Lung (tissue), 12 donors: ENCODE measurements around the gene ERAP2. TPM values are rescaled to one million over a fixed set of nuclear protein-coding genes. Genes with fewer than 3 reads are reported as not detected.

Source experiments
- ATAC-seq: fragments of 200-7000 bp; cut with Tn5 transposase; one replicate; pipeline ENCODE4 v1.9.1; 2020; ENCODE audit warnings: moderate number of reproducible peaks; ENCODE audit not compliant: insufficient read depth, low FRiP score
- DNase-seq, 3 donors: peaks; one replicate each; pipeline ENCODE4 v3.0.0-alpha.2; 2013 to 2017
- H3K27ac ChIP-seq, 2 donors: one replicate each; pipeline ENCODE4 v1.5.1; 2013; ENCODE audit warnings: mild to moderate bottlenecking in 2 of 2, moderate library complexity in 2 of 2, control low read depth in 1 of 2, inconsistent platforms in 1 of 2, low read depth in 1 of 2, low read length in 1 of 2
- H3K27me3 ChIP-seq, 3 donors: one replicate each; pipeline ENCODE4 v1.5.1; 2013; ENCODE audit warnings: low read length in 2 of 3; ENCODE audit not compliant: control insufficient read depth in 3 of 3, insufficient read depth in 3 of 3
- H3K36me3 ChIP-seq, 4 donors: one replicate each; pipeline ENCODE4 v1.5.1; 2013; ENCODE audit warnings: low read length in 4 of 4, mild to moderate bottlenecking in 1 of 4, moderate library complexity in 1 of 4; ENCODE audit not compliant: control insufficient read depth in 4 of 4, insufficient read depth in 4 of 4
- H3K4me1 ChIP-seq, 5 donors: one replicate each; pipeline ENCODE4 v1.5.1; 2013; ENCODE audit warnings: low read length in 5 of 5, mild to moderate bottlenecking in 2 of 5, moderate library complexity in 1 of 5; ENCODE audit not compliant: control insufficient read depth in 5 of 5, insufficient read depth in 5 of 5
- H3K4me3 ChIP-seq: one replicate; pipeline ENCODE4 v1.5.1; 2013; ENCODE audit warnings: mild to moderate bottlenecking, control low read depth, moderate library complexity
- H3K9ac ChIP-seq, 2 donors: one replicate each; pipeline ENCODE4 v1.5.1; 2013; ENCODE audit warnings: low read length in 2 of 2, control low read depth in 1 of 2; ENCODE audit not compliant: insufficient read depth in 1 of 2
- H3K9me3 ChIP-seq, 4 donors: one replicate each; pipeline ENCODE4 v1.5.1; 2013; ENCODE audit warnings: low read length in 3 of 4, mild to moderate bottlenecking in 1 of 4, moderate library complexity in 1 of 4; ENCODE audit not compliant: control insufficient read depth in 4 of 4, insufficient read depth in 3 of 4
- CTCF ChIP-seq: IDR thresholded peaks from 2 replicates; pipeline ENCODE4 v1.5.1; 2012; ENCODE audit warnings: mild to moderate bottlenecking; ENCODE audit errors: control extremely low read depth, extremely low read depth
- WGBS, 2 donors: extraction: QIAGEN DNeasy Blood & Tissue Kit; methylation state at CpG; one replicate each; pipeline ENCODE4 v1.1.7; 2013; 5-methylcytosine and 5-hydroxymethylcytosine counted together
- polyA plus RNA-seq, 2 donors: library from polyadenylated mRNA; stranded (reverse); fragments of 200-250 nt; gene quantifications; one replicate each; pipeline ENCODE4 v1.2.1, GENCODE V29; 2013
- total RNA-seq, 2 donors: library from RNA; depleted of rRNA in 1 of 2; stranded (reverse); fragments of >200 nt in 1 of 2; gene quantifications; one replicate each; pipeline ENCODE4 v1.2.1, GENCODE V29; 2014 to 2021
- donor health status: control.
- donor health status: control.
- donor health status: Bipolar disorder and iron deficiency.
- donor health status: healthy.
- donor health status: DM: yes; HTN: yes; CAD: no.

The ERAP2 gene
- total and polyA plus RNA-seq, 4 donors: 2.8 to 19.8 (median 8.2) TPM

GRCh38 chr5:96893342-96893741 is 17.0 kb downstream of the ERAP2 start:
- peak; percentile 62 for ATAC-seq
- Histone ChIP-seq H3K4me1 (no peaks in the 10 kb centered on the region), H3K9ac (no peak overlapping the region), H3K27me3 (no peaks in the 10 kb centered on the region), H3K27ac (no peak overlapping the region), H3K9me3 (no peaks in the 10 kb centered on the region), H3K36me3 (peaks cover 0 to 8% (median 4%) of the 10 kb centered on the region in 4 donors), H3K4me3 (no peak overlapping the region)
- TF ChIP-seq CTCF: no peak
- DNase-seq: no peak
- 74 to 85% methylated on average over 4 of the region's 4 CpGs for WGBS, 2 donors

GRCh38 chr5:96896276-96896675 is 20.0 kb downstream of the ERAP2 start:
- 30 to 49% methylated on average over 4 of the region's 4 CpGs for WGBS, 2 donors
- Histone ChIP-seq H3K4me1 (no peaks in the 10 kb centered on the region), H3K9ac (no peak overlapping the region), H3K9me3 (no peaks in the 10 kb centered on the region), H3K27me3 (no peaks in the 10 kb centered on the region), H3K27ac (no peak overlapping the region), H3K36me3 (peaks cover 0 to 10% (median 4%) of the 10 kb centered on the region in 4 donors), H3K4me3 (no peak overlapping the region)
- ATAC-seq (no peak), DNase-seq (no peak)
- no peak for TF ChIP-seq CTCF

GRCh38 chr5:96896806-96897205 is 20.5 kb downstream of the ERAP2 start:
- WGBS, 2 donors: 34 to 42% methylated on average over 3 of the region's 3 CpGs
- DNase-seq (peak in 1 of 3 donors; percentile 6), ATAC-seq (no peak)
- peaks cover 0 to 10% (median 4%) of the 10 kb centered on the region in 4 donors for H3K36me3 ChIP-seq
- no peaks in the 10 kb centered on the region for H3K27me3 ChIP-seq
- no peak overlapping the region for H3K27ac ChIP-seq
- no peaks in the 10 kb centered on the region for H3K4me1 ChIP-seq
- no peak overlapping the region for H3K4me3 ChIP-seq
- TF ChIP-seq CTCF: no peak
- no peak overlapping the region for H3K9ac ChIP-seq
- no peaks in the 10 kb centered on the region for H3K9me3 ChIP-seq

GRCh38 chr5:96901384-96901783 is 25.1 kb downstream of the ERAP2 start:
- H3K36me3 ChIP-seq: peaks cover 0 to 10% (median 6%) of the 10 kb centered on the region in 4 donors
- no peak for ATAC-seq
- no peak for DNase-seq

More at GRCh38 chr5:96901384-96901783, 25.1 kb downstream of the ERAP2 start:
- Histone ChIP-seq H3K4me1 (no peaks in the 10 kb centered on the region), H3K4me3 (no peak overlapping the region), H3K27me3 (no peaks in the 10 kb centered on the region), H3K9me3 (no peaks in the 10 kb centered on the region), H3K9ac (no peak overlapping the region), H3K27ac (no peak overlapping the region)
- 87 to 93% methylated on average over 6 of the region's 6 CpGs for WGBS, 2 donors
- no peak for TF ChIP-seq CTCF
